Measurements from ENCODE around the gene SNX18.

DNA sequence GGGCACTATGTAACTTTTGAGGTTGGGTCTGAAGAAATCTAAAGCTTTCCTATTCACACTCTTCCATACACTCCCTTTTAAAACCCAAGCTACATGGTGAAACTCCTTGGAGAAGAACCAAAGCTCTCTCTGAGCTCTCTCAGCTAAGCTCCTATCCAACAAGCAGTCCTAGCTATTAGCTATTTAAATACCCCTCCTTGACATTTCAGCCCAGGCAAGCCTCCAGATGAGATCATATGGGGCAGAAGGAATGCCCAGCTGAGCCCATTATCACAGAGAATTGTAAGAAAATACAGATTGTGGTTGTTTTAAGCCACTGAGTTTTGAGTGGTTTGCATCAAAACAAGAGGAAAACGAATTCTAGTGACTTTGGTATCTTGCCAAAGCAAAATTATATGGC lies 46.9 kb upstream of the SNX18 start:
- no peak for TF ChIP-seq BHLHE40 (IDR thresholded peaks at IDR 0.05; ENCODE audit: low read depth, low read length)
- TF ChIP-seq, protein P1, sequence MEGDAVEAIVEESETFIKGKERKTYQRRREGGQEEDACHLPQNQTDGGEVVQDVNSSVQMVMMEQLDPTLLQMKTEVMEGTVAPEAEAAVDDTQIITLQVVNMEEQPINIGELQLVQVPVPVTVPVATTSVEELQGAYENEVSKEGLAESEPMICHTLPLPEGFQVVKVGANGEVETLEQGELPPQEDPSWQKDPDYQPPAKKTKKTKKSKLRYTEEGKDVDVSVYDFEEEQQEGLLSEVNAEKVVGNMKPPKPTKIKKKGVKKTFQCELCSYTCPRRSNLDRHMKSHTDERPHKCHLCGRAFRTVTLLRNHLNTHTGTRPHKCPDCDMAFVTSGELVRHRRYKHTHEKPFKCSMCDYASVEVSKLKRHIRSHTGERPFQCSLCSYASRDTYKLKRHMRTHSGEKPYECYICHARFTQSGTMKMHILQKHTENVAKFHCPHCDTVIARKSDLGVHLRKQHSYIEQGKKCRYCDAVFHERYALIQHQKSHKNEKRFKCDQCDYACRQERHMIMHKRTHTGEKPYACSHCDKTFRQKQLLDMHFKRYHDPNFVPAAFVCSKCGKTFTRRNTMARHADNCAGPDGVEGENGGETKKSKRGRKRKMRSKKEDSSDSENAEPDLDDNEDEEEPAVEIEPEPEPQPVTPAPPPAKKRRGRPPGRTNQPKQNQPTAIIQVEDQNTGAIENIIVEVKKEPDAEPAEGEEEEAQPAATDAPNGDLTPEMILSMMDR (conservative IDR thresholded peaks at IDR 0.05; ENCODE audit: low read depth, low read length): no peak
- TF ChIP-seq RFX5 (IDR thresholded peaks at IDR 0.05; ENCODE audit: low read depth, low read length): no peak
- no peak for TF ChIP-seq POLR2A (IDR thresholded peaks at IDR 0.05; ENCODE audit: low read depth, low read length)
- no peak for TF ChIP-seq RAD21 (IDR thresholded peaks at IDR 0.05; ENCODE audit: low read length)
- no peak for TF ChIP-seq MAZ (IDR thresholded peaks at IDR 0.05; ENCODE audit: borderline replicate concordance, low read depth, low read length)
